Measurements from ENCODE around the gene OSGEP. TPM values are rescaled to one million over a fixed set of nuclear protein-coding genes. Genes with fewer than 3 reads are reported as not detected.

The OSGEP gene
- total RNA-seq, 2 donors from 2014 or later, result 31.2 to 35.0 TPM

GRCh38 chr14:20440882-20441281 is 13.7 kb downstream of the OSGEP start:
- intact Hi-C loops (cut with DNase I, micrococcal nuclease), result no loop called here
- ATAC-seq (peak; percentile 20), DNase-seq (no peak)

GRCh38 chr14:20440465-20440864 is 14.1 kb downstream of the OSGEP start:
- DNase-seq (no peak), ATAC-seq (no peak)
- intact Hi-C loops (cut with DNase I, micrococcal nuclease), result no loop called here

GRCh38 chr14:20438664-20439063 is 15.9 kb downstream of the OSGEP start:
- DNase-seq (no peak), ATAC-seq (no peak)
- intact Hi-C loops (cut with DNase I, micrococcal nuclease), result no loop called here

- DNase-seq (no peak), ATAC-seq (no peak)
- intact Hi-C loops (cut with DNase I, micrococcal nuclease), result no loop called here
Measured at GRCh38 chr14:20436363-20436755, 18.3 kb downstream of the OSGEP start.

- intact Hi-C loops (cut with DNase I, micrococcal nuclease), result no loop called here
- DNase-seq (no peak), ATAC-seq (no peak)
Measured at GRCh38 chr14:20435582-20436362, 18.8 kb downstream of the OSGEP start, which contains the start of gene KLHL33. Gene KLHL33 (minus strand): TSS chr14:20436166. CDS start chr14:20435811, 355 bp downstream.

- DNase-seq, result no peak
- no peak for ATAC-seq
- intact Hi-C loops (cut with DNase I, micrococcal nuclease), result no loop called here
Measured at GRCh38 chr14:20434701-20435581, 19.7 kb downstream of the OSGEP start.

GRCh38 chr14:20429801-20430669 is 24.6 kb downstream of the OSGEP start:
- ATAC-seq (peak; percentile 76), DNase-seq (peak; percentile 47 to 65)
- intact Hi-C loops (cut with DNase I, micrococcal nuclease), result no loop called here

GRCh38 chr14:20428802-20429201 is 25.8 kb downstream of the OSGEP start:
- ATAC-seq (no peak), DNase-seq (no peak)
- intact Hi-C loops (cut with DNase I, micrococcal nuclease), result no loop called here

GRCh38 chr14:20428010-20428365 is 26.6 kb downstream of the OSGEP start:
- DNase-seq (no peak), ATAC-seq (no peak)
- intact Hi-C loops (cut with DNase I, micrococcal nuclease), result no loop called here

- intact Hi-C loops (cut with DNase I, micrococcal nuclease), result no loop called here
- no peak for DNase-seq
- ATAC-seq, result peak; percentile 84
Measured at GRCh38 chr14:20427231-20428009, 27.2 kb downstream of the OSGEP start.

GRCh38 chr14:20424851-20425250 is 29.8 kb downstream of the OSGEP start:
- intact Hi-C loops (cut with DNase I, micrococcal nuclease), result no loop called here
- ATAC-seq, result no peak
- DNase-seq, result no peak

- DNase-seq, result no peak
- ATAC-seq, result no peak
- intact Hi-C loops (cut with DNase I, micrococcal nuclease), result no loop called here
Measured at GRCh38 chr14:20422886-20423285, 31.7 kb downstream of the OSGEP start.

GRCh38 chr14:20421267-20421666 is 33.3 kb downstream of the OSGEP start:
- DNase-seq, result no peak
- intact Hi-C loops (cut with DNase I, micrococcal nuclease), result no loop called here
- no peak for ATAC-seq

- DNase-seq (no peak), ATAC-seq (peak; percentile 38)
- intact Hi-C loops (cut with DNase I, micrococcal nuclease), result loop anchor here (10.0 kb wide), 3 partner anchors 45 to 265 kb away; partner anchors contain the start of genes ANG (in 2 of the 2), RNASE4 (in 2 of the 2), PIP4P1 (in 1 of the 2) and PNP (in 1 of the 2)
Measured at GRCh38 chr14:20419419-20419818, 35.2 kb downstream of the OSGEP start.

GRCh38 chr14:20418501-20418909 is 36.1 kb downstream of the OSGEP start:
- DNase-seq, result peak; percentile 35 to 85
- intact Hi-C loops (cut with DNase I, micrococcal nuclease), result loop anchor here (10.0 kb wide), 3 partner anchors 46 to 266 kb away; partner anchors contain the start of genes ANG (in 2 of the 2), RNASE4 (in 2 of the 2), PIP4P1 (in 1 of the 2) and PNP (in 1 of the 2)
- peak; percentile 77 for ATAC-seq

- no peak for DNase-seq
- intact Hi-C loops (cut with DNase I, micrococcal nuclease), result loop anchor here (10.0 kb wide), 3 partner anchors 47 to 267 kb away; partner anchors contain the start of genes ANG (in 2 of the 2), RNASE4 (in 2 of the 2), PIP4P1 (in 1 of the 2) and PNP (in 1 of the 2)
Measured at GRCh38 chr14:20417250-20418186, 37.1 kb downstream of the OSGEP start.

GRCh38 chr14:20416223-20416622 is 38.4 kb downstream of the OSGEP start:
- ATAC-seq, result peak; percentile 44
- peak in 1 of 2 donors; percentile 57 for DNase-seq
- intact Hi-C loops (cut with DNase I, micrococcal nuclease), result loop anchor here (10.0 kb wide), 3 partner anchors 49 to 269 kb away; partner anchors contain the start of genes ANG (in 2 of the 2), RNASE4 (in 2 of the 2), PIP4P1 (in 1 of the 2) and PNP (in 1 of the 2)

More at GRCh38 chr14:20417250-20418186, 37.1 kb downstream of the OSGEP start:
- peak; percentile 42 for ATAC-seq

All from left colon (tissue), 2 donors.